ENCODE results near the gene PCED1B.
A peak's percentile ranks its signal among the peaks of the same experiment; 100 is the strongest.
"Not testable (repeated sequence)": the region's sequence is repeated elsewhere in the genome, so short reads cannot be mapped to it uniquely, and the experiment has no call there.

Gene PCED1B

GRCh38 chr12:47214001-47214619 lies 134.7 kb downstream of the PCED1B start:
- Histone ChIP-seq H3K4me3 (no peak overlapping the region), H3K27ac (no peak overlapping the region)
- DNase-seq (ENCODE audit: low spot score) = no peak
- TF ChIP-seq, protein P1, sequence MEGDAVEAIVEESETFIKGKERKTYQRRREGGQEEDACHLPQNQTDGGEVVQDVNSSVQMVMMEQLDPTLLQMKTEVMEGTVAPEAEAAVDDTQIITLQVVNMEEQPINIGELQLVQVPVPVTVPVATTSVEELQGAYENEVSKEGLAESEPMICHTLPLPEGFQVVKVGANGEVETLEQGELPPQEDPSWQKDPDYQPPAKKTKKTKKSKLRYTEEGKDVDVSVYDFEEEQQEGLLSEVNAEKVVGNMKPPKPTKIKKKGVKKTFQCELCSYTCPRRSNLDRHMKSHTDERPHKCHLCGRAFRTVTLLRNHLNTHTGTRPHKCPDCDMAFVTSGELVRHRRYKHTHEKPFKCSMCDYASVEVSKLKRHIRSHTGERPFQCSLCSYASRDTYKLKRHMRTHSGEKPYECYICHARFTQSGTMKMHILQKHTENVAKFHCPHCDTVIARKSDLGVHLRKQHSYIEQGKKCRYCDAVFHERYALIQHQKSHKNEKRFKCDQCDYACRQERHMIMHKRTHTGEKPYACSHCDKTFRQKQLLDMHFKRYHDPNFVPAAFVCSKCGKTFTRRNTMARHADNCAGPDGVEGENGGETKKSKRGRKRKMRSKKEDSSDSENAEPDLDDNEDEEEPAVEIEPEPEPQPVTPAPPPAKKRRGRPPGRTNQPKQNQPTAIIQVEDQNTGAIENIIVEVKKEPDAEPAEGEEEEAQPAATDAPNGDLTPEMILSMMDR (IDR thresholded peaks at IDR 0.05) = no peak

DNA sequence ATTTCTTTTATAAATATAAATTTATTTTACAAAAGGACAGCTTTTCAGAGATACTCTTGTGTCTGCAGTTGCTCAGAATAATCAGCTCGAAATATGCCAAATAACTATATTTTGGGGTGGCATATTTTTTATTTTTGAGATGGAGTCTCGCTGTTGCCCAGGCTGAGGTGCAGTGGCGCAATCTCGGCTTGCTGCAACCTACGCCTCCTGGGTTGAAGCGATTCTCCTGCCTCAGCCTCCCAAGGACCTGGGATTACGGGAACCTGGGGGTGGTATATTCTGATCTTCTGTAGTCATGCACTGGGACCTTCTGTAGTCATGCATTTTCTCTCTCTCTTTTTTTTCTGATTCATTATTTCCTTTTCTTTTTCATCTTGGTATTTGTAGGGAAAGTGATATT lies 135.3 kb downstream of the PCED1B start:
- TF ChIP-seq, protein P1 (IDR thresholded peaks at IDR 0.05) = no peak
- Histone ChIP-seq H3K4me3 (no peak overlapping the region), H3K27ac (no peak overlapping the region)
- DNase-seq (ENCODE audit: low spot score) = no peak

DNA sequence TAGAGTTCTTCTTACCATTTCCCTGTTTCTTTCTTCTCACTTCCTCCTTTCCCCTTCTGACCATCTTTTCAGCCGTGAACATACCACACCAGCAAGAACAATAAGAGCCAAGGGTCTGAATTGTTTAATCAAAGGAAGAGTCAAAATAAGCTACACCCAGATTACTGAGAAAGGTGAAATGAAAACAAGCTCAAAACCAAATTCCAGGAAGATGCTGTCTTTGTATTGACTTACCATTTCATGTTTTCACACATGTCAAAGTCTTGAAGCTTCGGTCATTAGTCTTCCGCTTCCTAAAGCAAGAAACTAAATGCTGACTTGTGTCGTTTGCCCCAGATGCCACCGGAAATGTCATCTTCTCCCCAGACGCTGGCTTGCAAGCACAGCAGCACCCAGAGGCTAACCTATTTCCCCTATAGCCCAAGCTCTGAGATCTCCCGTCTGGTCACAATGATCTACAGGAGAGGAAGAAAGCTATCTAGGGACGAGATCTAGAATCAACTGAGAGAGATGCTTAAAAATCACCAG lies 136.8 kb downstream of the PCED1B start:
- no peak overlapping the region for H3K27ac ChIP-seq
- TF ChIP-seq, protein P1 (IDR thresholded peaks at IDR 0.05) = no peak
- DNase-seq (ENCODE audit: low spot score) = no peak
- H3K4me3 ChIP-seq = no peak overlapping the region

GRCh38 chr12:47217595-47217869 lies 138.1 kb downstream of the PCED1B start:
- not testable (repeated sequence) for H3K4me3 ChIP-seq; DNase-seq (ENCODE audit: low spot score); H3K27ac ChIP-seq

DNA sequence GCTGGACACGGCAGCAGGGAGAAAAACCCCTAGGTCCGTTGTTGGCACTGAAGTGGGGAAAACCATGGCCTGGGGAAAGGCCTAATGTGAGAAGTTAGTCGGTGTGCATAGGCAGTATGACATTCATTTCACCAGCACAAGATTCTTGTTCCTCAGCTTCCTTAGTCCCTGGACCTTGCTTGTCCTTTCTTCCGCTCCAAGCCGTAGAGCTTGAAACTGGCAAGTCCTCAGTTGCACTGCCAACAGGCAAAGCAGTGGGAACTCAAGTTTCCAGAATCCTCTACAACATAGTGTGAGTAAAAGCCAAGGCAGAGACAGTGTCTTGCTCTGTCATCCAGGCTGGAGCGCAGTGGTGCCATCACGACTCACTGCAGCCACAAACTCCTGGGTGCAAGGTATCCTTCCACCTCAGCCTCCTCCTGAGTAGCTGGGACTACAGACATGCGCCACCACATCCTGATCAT lies 138.8 kb downstream of the PCED1B start:
- H3K27ac ChIP-seq = peak overlapping the region in 1 of 2 donors; percentile 21
- TF ChIP-seq, protein P1 (IDR thresholded peaks at IDR 0.05) = no peak
- no peak overlapping the region for H3K4me3 ChIP-seq
- DNase-seq (ENCODE audit: low spot score) = no peak

DNA sequence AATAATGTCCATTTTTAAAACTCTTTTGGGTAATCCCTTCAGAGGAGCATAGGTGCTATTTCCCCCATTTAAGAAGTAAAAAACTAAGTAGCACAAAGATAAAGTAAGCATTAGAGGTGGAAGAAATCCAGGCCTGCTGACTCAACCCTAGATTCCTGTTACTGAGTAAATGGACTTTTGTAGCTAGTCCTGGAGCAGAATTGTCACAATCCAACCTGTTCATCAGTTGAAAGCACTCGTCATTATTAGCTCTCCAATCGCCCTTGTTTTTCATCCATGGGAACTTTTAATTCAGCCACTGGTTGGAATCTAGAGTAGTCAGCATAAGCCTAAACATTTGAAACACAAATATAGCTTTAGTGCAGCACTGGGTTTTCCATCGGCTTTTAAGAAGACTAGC lies 139.8 kb downstream of the PCED1B start:
- no peak overlapping the region for H3K4me3 ChIP-seq
- TF ChIP-seq, protein P1 (IDR thresholded peaks at IDR 0.05) = no peak
- peak overlapping the region in 1 of 2 donors; percentile 20 for H3K27ac ChIP-seq
- no peak for DNase-seq (ENCODE audit: low spot score)

GRCh38 chr12:47221256-47222023 lies 142.0 kb downstream of the PCED1B start:
- no peak overlapping the region for H3K27ac ChIP-seq
- no peak overlapping the region for H3K4me3 ChIP-seq
- no peak for DNase-seq (ENCODE audit: low spot score)
- TF ChIP-seq, protein P1 (IDR thresholded peaks at IDR 0.05) = no peak

All from coronary artery (tissue), 2 donors.